Measurements from ENCODE around the gene ARMC2. TPM values are rescaled to one million over a fixed set of nuclear protein-coding genes. Genes with fewer than 3 reads are reported as not detected.

ARMC2 gene
- total RNA-seq, 3 donors from 2014 or later = 4.3 to 7.9 (median 7.2) TPM

DNA sequence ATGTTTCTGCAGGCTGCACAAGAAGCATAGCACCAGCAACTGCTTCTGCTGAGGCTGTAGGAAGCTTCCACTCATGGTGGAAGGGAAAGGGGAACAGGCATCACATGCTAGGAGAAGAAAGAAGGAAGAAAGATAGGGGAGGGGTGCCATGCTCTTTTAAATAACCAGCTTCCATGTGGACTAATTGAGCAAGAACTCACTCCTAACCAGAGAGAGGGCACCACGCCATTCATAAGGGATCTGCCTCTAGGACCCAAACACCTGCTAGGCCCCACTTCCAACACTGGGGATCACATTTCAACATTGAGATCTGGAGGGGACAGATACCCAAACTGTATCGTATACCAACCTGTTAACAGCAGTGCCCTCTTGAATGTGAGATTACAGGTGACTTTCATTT, 46.9 kb upstream of the ARMC2 start:
- Histone ChIP-seq H3K27me3 (no peaks in the 10 kb centered on the region), H3K9me3 (no peaks in the 10 kb centered on the region), H3K4me1 (no peaks in the 10 kb centered on the region), H3K27ac (no peak overlapping the region), H3K36me3 (no peaks in the 10 kb centered on the region), H3K4me3 (no peak overlapping the region)
- intact Hi-C loops (cut with DNase I; ENCODE audit: low total_unique reads) = no loop called here
- no peak for TF ChIP-seq POLR2AphosphoS5 (IDR thresholded peaks at IDR 0.05)
- no peak for TF ChIP-seq POLR2A (IDR thresholded peaks at IDR 0.05)
- TF ChIP-seq, protein P1, sequence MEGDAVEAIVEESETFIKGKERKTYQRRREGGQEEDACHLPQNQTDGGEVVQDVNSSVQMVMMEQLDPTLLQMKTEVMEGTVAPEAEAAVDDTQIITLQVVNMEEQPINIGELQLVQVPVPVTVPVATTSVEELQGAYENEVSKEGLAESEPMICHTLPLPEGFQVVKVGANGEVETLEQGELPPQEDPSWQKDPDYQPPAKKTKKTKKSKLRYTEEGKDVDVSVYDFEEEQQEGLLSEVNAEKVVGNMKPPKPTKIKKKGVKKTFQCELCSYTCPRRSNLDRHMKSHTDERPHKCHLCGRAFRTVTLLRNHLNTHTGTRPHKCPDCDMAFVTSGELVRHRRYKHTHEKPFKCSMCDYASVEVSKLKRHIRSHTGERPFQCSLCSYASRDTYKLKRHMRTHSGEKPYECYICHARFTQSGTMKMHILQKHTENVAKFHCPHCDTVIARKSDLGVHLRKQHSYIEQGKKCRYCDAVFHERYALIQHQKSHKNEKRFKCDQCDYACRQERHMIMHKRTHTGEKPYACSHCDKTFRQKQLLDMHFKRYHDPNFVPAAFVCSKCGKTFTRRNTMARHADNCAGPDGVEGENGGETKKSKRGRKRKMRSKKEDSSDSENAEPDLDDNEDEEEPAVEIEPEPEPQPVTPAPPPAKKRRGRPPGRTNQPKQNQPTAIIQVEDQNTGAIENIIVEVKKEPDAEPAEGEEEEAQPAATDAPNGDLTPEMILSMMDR (IDR thresholded peaks at IDR 0.05) = no peak
- no peak for DNase-seq (ENCODE audit: low spot score in 2 of 2)

DNA sequence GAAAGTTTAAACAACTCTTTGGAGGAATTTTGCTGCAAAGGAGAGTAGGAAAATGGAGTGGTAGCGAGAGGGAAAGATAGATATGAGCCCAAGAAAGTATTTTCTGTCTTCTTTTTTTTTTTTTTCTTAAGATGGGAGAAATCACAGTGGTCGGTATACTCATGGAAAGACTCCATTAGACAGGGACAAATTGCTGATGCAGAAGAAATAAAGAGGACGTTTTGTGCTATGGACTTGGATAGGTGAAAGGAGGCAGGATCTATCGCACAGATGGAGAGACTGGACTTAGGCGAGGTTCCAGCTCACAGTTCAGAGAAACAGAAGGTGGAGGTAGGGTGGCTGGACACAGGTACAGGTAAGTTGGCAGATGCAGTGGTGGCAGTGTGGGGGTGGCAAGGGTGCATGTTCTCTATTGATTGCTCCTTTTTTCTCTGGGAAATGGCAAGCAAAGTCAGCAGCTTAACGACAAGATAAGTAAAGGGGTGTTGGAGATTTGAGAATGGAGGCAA, 44.2 kb upstream of the ARMC2 start:
- no peak for DNase-seq (ENCODE audit: low spot score in 2 of 2)
- no peaks in the 10 kb centered on the region for H3K9me3 ChIP-seq
- intact Hi-C loops (cut with DNase I; ENCODE audit: low total_unique reads) = no loop called here
- no peak overlapping the region for H3K27ac ChIP-seq
- no peaks in the 10 kb centered on the region for H3K27me3 ChIP-seq
- TF ChIP-seq POLR2A (IDR thresholded peaks at IDR 0.05) (no peak), POLR2AphosphoS5 (IDR thresholded peaks at IDR 0.05) (no peak)
- TF ChIP-seq, protein P1 (IDR thresholded peaks at IDR 0.05) = no peak
- no peaks in the 10 kb centered on the region for H3K4me1 ChIP-seq
- H3K36me3 ChIP-seq = no peaks in the 10 kb centered on the region
- no peak overlapping the region for H3K4me3 ChIP-seq

DNA sequence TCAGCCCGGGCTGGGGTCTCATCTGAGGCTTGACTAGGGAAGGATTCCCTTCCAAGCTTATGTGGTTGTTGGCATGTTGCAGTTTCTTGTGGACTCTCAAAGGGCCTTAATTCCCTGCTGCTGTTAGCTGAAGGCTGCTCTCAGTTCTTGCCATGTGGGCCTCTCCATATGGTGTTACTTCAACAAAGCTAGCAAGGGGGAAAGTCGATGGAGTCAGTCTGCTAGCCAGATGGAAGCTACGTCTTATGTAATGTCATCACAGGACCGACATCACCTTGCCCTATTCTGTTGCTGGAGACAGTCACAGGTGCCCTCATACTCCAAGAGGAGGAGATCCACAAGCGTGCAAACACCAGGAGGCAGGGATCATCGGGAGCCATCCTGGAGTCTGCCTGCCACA, 43.3 kb upstream of the ARMC2 start:
- Histone ChIP-seq H3K4me3 (no peak overlapping the region), H3K27ac (no peak overlapping the region), H3K9me3 (no peaks in the 10 kb centered on the region), H3K36me3 (no peaks in the 10 kb centered on the region), H3K27me3 (no peaks in the 10 kb centered on the region), H3K4me1 (no peaks in the 10 kb centered on the region)
- intact Hi-C loops (cut with DNase I; ENCODE audit: low total_unique reads) = no loop called here
- no peak for TF ChIP-seq POLR2AphosphoS5 (IDR thresholded peaks at IDR 0.05)
- TF ChIP-seq, protein P1 (IDR thresholded peaks at IDR 0.05) = no peak
- no peak for TF ChIP-seq POLR2A (IDR thresholded peaks at IDR 0.05)
- no peak for DNase-seq (ENCODE audit: low spot score in 2 of 2)

DNA sequence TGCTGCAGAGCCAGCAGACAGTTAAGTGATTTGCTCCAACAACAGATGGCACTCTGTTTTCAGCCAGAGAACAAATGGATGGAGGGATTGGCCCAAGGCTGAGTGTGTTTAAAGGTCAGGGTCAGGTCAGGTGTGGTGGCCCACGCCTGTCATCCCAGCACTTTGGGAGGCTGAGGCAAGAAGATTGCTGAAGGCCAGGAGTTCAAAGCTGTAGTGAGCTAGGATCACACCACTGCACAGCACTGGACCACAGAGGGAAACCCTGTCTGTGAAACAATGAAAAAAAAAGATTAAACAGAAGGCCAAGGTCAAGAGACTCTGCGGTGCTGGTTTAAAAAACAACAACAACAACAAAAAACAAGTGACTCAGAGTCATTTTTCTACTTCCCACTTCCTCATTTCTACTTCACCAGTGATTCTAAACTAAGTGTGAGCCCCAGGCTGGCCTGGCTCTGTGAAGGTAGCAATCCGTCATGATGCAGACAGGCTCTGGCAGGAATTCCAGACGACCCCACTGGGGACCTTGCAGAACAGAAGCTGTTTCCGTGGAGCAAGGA, 42.5 kb upstream of the ARMC2 start:
- H3K4me3 ChIP-seq = no peak overlapping the region
- no peaks in the 10 kb centered on the region for H3K36me3 ChIP-seq
- H3K4me1 ChIP-seq = no peaks in the 10 kb centered on the region
- no peak for DNase-seq (ENCODE audit: low spot score in 2 of 2)
- H3K9me3 ChIP-seq = no peaks in the 10 kb centered on the region
- intact Hi-C loops (cut with DNase I; ENCODE audit: low total_unique reads) = no loop called here
- peak overlapping the region; percentile 1 to 2 for H3K27ac ChIP-seq
- TF ChIP-seq POLR2A (IDR thresholded peaks at IDR 0.05) = no peak
- no peak for TF ChIP-seq POLR2AphosphoS5 (IDR thresholded peaks at IDR 0.05)
- TF ChIP-seq, protein P1 (IDR thresholded peaks at IDR 0.05) = no peak
- H3K27me3 ChIP-seq = no peaks in the 10 kb centered on the region

DNA sequence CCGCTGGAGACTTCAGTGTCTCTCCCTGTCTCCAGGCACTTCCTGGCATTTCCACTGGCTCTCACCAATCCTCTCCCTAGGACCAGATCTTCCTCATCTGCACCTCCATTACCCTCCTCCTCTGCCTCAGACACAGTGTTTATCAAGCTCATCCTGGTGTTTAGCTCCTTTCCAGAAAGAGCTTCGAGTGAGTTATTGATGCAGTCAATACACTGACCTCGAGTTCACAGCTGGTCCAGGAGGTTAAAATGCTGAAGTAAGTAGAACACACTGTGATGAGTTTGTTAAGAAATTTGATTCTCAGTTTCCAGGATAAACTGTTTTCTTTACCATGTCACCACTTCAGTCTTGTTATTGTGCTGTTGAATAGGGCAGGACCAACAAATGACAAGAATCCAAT, 42.1 kb upstream of the ARMC2 start:
- intact Hi-C loops (cut with DNase I; ENCODE audit: low total_unique reads) = no loop called here

More for the DNA sequence above, 42.1 kb upstream of the ARMC2 start:
- Histone ChIP-seq H3K4me1 (no peaks in the 10 kb centered on the region), H3K27me3 (no peaks in the 10 kb centered on the region), H3K27ac (peak overlapping the region; percentile 1 to 2), H3K36me3 (no peaks in the 10 kb centered on the region), H3K4me3 (no peak overlapping the region), H3K9me3 (no peaks in the 10 kb centered on the region)
- no peak for DNase-seq (ENCODE audit: low spot score in 2 of 2)
- TF ChIP-seq POLR2A (IDR thresholded peaks at IDR 0.05) (no peak), POLR2AphosphoS5 (IDR thresholded peaks at IDR 0.05) (no peak)
- TF ChIP-seq, protein P1 (IDR thresholded peaks at IDR 0.05) = no peak
